Measurements from ENCODE around the gene RHOF. TPM values are rescaled to one million over a fixed set of nuclear protein-coding genes. Genes with fewer than 3 reads are reported as not detected.

The RHOF gene
- total RNA-seq, result 12.1 TPM

DNA sequence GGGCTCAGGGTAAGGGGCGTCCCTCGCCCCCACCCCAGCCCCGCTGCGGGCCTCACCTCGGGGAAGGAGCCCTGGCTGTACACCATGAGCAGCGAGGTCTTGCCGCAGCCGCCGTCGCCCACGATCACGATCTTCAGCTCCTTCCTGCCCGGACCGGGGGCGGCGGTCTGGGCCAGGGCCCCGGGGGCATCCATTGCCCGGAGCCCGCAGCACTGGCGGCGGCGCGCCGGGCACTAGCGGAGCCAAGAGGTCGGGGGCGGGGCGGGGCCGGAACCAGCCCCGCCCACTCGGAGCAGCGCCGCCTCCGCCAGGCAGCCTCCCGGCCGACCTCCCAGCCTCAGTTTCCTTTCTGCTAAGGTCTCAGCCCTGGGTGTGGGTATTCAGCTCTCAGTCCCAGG, at the start of gene RHOF:
TSS of gene RHOF (minus strand) at position 249 of the 398 bp plus-strand sequence. CDS start at position 194, 55 bp downstream.
- DNase-seq (ENCODE audit: low spot score) (no peak), ATAC-seq (no peak)
- intact Hi-C loops (cut with DNase I), result loop anchor here (10.0 kb wide), 1 partner anchor 91 kb away; the partner anchor contains the start of gene PSMD9

GRCh38 chr12:121839993-121840761, 46.7 kb upstream of the RHOF start:
- ATAC-seq, result no peak
- intact Hi-C loops (cut with DNase I), result no loop called here
- DNase-seq (ENCODE audit: low spot score), result no peak

GRCh38 chr12:121839106-121839992, 45.9 kb upstream of the RHOF start:
- intact Hi-C loops (cut with DNase I), result no loop called here
- peak; percentile 99 for ATAC-seq
- DNase-seq (ENCODE audit: low spot score), result peak; percentile 100

DNA sequence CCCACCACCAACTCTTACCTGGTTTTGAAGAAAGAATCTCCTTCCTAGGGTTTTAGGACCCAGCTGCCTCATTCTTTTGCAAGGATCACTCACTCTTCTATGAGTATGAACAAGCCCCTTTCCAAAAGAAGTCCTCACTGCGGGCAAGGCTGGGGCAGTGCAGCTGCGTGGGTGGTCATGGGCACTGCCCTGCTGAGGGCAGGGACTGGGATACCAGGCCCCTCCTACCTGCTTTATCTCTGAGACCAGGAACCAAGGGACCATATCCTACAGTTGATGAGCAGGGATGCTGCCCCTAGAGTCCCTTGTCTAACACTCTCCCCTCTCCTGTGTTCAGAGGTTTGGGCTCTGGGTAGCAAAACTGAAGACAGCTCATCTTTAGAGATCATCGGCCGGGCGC, 44.6 kb upstream of the RHOF start:
- intact Hi-C loops (cut with DNase I), result no loop called here
- no peak for ATAC-seq
- DNase-seq (ENCODE audit: low spot score), result no peak

GRCh38 chr12:121837680-121838079, 44.2 kb upstream of the RHOF start:
- ATAC-seq (no peak), DNase-seq (ENCODE audit: low spot score) (no peak)
- intact Hi-C loops (cut with DNase I), result no loop called here

DNA sequence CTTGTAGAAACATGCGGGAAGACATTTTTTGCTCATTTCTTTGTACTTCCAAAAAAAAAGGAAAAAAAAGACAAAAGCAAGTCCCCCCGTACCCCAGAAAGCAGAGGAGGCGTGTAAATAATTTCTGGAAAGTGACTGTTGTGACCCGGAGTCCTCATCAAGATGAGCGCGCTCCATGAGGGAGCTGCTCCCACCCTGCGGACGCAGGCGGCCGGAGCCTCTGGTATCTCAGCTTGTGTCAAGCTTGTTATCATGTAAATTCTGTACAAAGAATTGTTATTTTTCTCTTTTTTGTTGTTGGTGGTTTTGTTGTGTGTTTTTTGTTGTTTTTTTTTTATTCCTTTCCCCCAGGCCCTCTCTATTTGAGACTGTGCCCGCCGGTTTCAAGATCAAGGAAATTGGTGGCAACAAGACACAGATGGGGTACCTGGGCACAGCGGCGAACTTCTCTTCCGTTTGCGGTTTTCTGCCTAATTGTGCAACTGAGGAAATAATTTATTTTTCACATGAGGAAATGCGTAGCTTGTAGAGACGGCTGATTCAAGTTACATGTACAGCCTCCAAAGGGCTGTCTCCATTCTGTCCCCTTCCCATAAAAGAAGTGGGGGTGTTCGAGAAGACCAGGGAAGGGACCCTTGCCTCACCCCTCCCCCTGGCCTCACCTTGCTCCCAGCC, 38.2 kb upstream of the RHOF start:
- DNase-seq (ENCODE audit: low spot score) (no peak), ATAC-seq (no peak)
- intact Hi-C loops (cut with DNase I), result no loop called here

DNA sequence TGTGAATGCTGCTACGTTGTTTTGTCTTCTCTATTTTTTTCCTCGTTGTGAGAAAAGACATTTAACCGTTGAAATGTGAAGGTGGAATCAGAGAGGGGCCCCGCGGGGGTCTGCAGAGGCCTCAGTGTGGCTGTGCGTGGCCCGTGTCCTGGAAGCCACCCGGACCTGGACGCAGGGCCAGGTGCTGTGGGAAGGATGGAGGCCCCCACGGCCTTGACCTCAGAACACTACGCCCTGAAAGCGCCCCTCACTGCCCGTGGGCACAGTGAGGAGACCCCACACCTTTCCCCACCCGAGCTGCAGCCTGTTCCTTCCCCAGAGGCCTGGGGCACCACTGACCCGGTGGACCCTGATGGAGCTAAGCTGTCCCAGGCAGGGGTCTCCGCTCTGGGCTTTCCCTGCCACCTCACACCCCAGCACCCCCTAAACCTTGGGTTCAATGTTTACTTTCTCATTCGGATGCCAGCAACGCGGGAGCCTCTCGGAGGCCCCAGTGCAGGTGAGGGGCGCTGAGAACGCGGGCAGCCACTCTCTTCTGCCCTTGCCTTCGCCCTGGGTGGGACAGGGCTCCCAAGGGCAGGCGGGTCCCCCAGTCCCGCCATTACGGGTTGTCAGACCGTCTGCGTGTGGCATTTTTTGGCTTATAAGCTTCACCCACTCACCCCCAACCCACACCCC, 37.2 kb upstream of the RHOF start:
- intact Hi-C loops (cut with DNase I), result no loop called here
- no peak for DNase-seq (ENCODE audit: low spot score)
- ATAC-seq, result peak; percentile 13

GRCh38 chr12:121830134-121830533, 36.6 kb upstream of the RHOF start:
- ATAC-seq, result no peak

DNA sequence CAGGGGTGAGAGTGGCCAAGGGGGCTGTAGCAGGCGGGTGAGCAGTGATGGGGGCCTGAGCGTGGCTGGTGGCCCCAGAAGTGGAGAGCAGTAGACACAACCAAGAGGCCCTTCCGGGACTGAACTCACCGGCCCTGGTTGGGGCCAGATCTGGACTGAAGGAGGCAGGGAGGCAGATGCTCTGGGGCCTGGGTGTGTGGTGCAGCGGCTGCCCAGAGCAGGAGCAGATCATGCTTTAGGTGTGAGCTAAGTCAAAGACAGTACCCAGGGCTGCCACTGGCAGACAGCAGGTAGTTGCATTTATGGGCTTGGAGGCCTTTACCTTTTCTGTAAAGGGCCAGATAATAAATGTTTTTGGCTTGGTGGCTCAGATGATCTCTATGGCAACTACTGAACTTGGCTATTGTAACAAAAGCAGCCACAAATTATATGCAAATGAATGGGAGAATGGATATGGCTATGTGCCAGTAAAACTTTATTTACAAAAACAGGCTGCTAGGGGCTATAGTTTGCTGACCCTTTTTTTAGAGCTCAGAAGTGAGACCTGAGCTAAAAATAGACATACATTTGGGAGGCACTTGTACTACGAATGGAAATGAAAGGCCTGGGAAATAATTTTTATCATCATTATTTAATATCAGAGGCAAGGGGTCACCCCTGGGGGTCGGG, 35.9 kb upstream of the RHOF start:
- no peak for DNase-seq (ENCODE audit: low spot score)
- intact Hi-C loops (cut with DNase I), result no loop called here
- no peak for ATAC-seq

More at GRCh38 chr12:121830134-121830533, 36.6 kb upstream of the RHOF start:
- intact Hi-C loops (cut with DNase I), result no loop called here
- DNase-seq (ENCODE audit: low spot score), result no peak

DNA sequence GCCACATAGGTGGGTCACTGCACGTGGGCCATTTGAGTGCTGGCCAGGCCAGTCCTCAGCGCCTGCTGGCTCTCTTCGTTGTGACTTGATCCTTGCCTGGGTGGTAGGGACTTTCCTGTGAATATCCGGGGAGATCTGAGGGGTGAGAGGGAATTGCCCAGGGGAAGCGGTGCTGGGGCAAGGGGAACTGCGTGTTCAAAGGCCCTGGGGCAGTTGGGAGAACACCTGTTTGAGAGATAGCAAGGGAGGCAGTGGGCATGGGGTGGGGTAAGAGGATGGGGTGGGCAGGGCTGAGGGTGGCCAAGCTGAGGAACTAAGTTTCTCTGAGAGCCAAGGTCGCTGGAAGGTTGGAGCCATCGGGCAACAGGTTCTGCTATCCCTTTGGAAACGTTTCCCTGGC, 35.3 kb upstream of the RHOF start:
- intact Hi-C loops (cut with DNase I), result no loop called here
- ATAC-seq (no peak), DNase-seq (ENCODE audit: low spot score) (no peak)

DNA sequence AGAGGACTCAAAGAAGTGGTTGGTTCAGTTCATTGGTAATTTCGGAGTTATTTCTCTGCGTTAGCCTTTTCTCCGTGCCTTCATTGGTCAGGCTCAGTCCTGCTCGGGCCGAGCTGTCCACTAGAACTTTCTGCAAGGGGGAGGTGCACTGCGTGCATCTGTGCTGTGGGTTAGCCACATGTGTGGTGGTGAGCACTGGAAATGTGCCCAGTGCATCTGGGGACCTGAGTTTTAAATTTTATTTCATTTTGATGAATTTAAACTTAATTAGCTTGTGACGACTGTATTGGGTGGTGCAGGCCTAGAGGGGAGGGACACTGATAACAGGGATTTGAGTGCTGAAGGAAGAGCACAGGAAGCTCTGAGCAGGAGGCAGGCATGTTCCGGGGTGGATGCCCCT, 34.8 kb upstream of the RHOF start:
- no peak for ATAC-seq
- intact Hi-C loops (cut with DNase I), result no loop called here

DNA sequence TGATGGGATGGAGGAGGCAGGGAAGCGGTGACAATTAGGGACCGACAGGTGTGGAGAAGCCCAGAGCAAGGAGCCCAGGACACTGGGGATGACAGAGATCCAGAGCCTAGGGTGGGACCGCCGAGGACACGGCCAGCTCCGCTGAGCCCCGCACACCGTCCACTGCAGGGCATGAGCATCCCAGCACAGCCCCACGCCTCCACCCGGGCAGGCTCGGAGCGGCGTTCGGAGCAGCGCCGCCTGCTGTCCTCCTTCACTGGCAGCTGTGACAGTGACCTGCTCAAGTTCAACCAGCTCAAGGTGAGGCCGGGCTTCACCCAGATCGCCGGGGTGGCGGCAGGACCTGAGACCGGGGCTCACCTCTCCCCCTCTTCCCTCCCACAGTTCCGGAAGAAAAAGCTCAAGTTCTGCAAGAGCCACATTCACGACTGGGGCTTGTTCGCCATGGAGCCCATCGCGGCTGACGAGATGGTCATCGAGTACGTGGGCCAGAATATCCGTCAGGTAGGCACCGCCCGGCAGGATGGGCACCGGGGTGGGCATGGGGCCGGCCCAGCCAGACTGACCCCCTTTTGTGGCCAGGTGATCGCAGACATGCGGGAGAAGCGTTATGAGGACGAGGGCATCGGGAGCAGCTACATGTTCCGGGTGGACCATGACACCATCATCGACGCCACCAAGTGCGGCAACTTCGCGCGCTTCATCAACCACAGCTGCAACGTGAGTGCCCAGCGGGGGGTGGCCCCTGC, 34.0 kb upstream of the RHOF start:
- DNase-seq (ENCODE audit: low spot score) (no peak), ATAC-seq (no peak)
- intact Hi-C loops (cut with DNase I), result no loop called here

More for the DNA sequence above, 34.8 kb upstream of the RHOF start:
- no peak for DNase-seq (ENCODE audit: low spot score)

DNA sequence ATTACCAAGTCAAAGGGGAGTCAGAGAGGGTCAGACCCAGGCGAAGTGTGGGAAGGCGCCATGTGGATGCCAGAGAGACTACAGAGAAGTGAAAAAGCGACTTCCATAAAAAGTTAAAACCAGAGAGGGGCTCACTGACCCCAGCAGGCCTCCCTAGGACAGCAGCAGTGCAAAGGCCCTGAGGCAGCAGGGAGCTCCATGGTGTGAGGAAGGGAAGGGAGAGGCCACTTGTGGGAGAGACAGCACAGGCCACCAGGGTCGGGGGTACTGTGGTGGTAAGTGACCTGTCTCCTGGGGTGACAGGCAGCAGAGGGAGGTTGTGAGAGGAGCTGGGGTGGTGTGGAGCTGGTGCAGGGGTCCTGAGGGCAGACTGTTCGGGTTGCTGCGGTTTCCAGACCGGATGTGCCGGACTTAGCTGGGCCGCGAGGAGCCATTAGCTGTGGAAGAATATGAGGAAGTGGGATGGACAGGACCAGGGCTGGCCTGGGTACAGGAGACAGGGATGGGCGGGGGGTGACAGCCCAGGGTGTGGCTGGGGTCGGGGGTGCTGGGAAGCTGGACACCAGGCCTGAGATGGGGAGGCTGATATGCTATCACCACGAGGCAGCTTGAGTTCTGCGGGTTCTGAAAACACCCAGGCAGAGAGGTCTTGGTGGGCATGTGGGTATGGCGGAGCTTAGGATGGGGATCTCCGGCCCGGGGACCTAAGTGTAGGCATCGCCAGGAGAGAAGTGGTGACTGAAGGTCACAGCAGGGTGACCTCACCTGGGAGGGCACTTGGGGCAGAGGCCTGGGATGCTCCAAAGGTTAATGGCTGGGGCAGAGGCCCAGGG, 33.0 kb upstream of the RHOF start:
- ATAC-seq (no peak), DNase-seq (ENCODE audit: low spot score) (no peak)
- intact Hi-C loops (cut with DNase I), result no loop called here

DNA sequence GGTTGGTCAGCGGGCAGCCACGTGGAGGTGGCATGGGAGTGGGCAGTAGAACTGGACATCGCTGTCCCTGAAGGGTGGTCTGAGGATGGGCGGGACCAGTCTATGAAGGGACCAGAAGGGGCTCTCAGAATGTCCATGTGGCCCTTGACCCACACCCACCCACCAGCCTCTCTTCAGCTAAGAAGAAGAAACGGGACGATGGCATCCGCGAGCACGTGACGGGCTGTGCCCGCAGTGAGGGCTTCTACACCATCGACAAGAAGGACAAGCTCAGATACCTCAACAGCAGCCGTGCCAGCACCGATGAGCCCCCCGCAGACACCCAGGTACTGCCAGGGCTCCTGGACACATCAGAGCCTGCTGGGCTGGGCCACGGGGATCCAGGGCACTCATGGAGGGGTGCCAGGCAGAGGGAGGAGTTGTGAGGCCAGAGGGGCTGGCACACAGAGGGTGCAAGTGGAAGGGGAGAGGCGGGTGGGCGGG, 31.6 kb upstream of the RHOF start:
- peak; percentile 6 for ATAC-seq
- DNase-seq (ENCODE audit: low spot score), result no peak
- intact Hi-C loops (cut with DNase I), result no loop called here

DNA sequence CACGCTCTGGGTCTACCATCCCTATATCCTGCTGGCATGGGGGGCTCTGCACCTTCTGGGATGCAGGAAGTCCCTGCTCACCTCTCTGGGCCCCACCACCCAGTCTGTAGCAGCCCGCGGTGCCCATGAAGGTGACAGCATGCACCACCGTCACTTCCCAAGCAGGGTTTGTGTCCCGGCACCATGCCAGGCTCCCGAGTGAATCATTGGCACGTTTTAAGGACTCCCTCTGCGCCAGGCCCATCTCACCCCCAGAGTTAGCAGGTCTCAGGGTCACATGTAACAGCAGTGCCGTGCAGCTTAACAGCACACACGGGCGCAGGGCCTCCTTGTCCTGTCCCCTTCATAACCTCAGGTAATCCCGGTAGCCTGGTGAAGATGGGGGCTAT, 30.2 kb upstream of the RHOF start:
- intact Hi-C loops (cut with DNase I), result no loop called here
- ATAC-seq (no peak), DNase-seq (ENCODE audit: low spot score) (no peak)

- DNase-seq (ENCODE audit: low spot score) (no peak), ATAC-seq (no peak)
- intact Hi-C loops (cut with DNase I), result no loop called here
Measured at GRCh38 chr12:121823101-121823726, 29.7 kb upstream of the RHOF start.

All from sciatic nerve (tissue), 2 donors.